BLaER1 treated with 17β-estradiol and CSF1 and Interleukin-3, amounts not matched to agents 10 nM and 100 nM (cell line): ENCODE measurements around the gene POLE2.

ENCODE experiments used
- H3K27ac ChIP-seq, 11 experiments: shearing (Covaris generic); formaldehyde crosslinking; 2 replicates each; pipeline ENCODE4 v1.8.1; 2022
- H3K27me3 ChIP-seq, 11 experiments: shearing (Covaris generic); formaldehyde crosslinking; 2 replicates each; pipeline ENCODE4 v1.8.1; 2022
- H3K36me3 ChIP-seq, 11 experiments: shearing (Covaris generic); formaldehyde crosslinking; 2 replicates each; pipeline ENCODE4 v1.8.1; 2022
- H3K4me1 ChIP-seq, 10 experiments: shearing (Covaris generic); formaldehyde crosslinking; 2 replicates each; pipeline ENCODE4 v1.8.1; 2022
- H3K4me2 ChIP-seq, 11 experiments: shearing (Covaris generic); formaldehyde crosslinking; 2 replicates each; pipeline ENCODE4 v1.8.1; 2022
- H3K4me3 ChIP-seq, 10 experiments: shearing (Covaris generic); formaldehyde crosslinking; 2 replicates each; pipeline ENCODE4 v1.8.1; 2022
- H3K9ac ChIP-seq, 11 experiments: shearing (Covaris generic); formaldehyde crosslinking; 2 replicates each; pipeline ENCODE4 v1.8.1; 2022
- H3K9me3 ChIP-seq, 11 experiments: shearing (Covaris generic); formaldehyde crosslinking; replicated peaks in 1 of 11; 2 replicates each; pipeline ENCODE4 v1.8.1; 2022
- H4K20me1 ChIP-seq, 11 experiments: shearing (Covaris generic); formaldehyde crosslinking; 2 replicates each; pipeline ENCODE4 v1.8.1; 2022
- Cebpa-rat ChIP-seq, 11 experiments: shearing (Covaris generic); IDR thresholded peaks; 2 replicates each; pipeline ENCODE4 v1.8.1; 2022

The POLE2 gene

DNA sequence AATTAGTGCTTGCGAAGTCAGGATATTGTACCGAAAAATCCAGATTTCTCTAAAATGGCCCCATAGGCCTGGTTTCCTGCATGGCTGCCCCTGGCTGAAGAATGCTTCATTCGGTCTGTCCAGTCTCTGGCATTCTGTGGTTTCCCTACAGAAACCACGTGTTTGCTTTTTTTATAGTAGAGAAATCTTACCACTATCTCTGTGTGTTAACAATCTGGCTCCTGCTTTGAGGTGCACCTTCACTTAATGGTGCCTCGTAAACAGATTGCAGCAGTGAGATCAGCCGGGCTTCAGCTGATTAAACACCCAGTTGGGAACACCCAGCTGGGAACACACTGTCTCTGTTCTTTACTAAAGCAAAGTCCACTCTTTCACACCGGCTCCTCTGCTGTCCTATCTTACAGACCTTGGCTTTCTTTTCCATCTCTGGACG, 46.3 kb downstream of the POLE2 start:
- Histone ChIP-seq H3K4me3 (no peak overlapping the region), H3K9me3 (no peaks in the 10 kb centered on the region), H3K4me2 (peak overlapping the region; percentile 18 to 65 (median 46)), H3K27me3 (no peaks in the 10 kb centered on the region), H3K4me1 (peaks cover 14 to 41% (median 26%) of the 10 kb centered on the region in 10 experiments), H3K9ac (peak overlapping the region in 2 of 11 experiments; percentile 21 to 25; a peak in 3 of 22 replicates), H3K27ac (peak overlapping the region in 1 of 11 experiments; percentile 5; a peak in 1 of 22 replicates), H3K36me3 (peaks cover 41 to 89% (median 70%) of the 10 kb centered on the region in 11 experiments), H4K20me1 (peaks cover 9 to 82% (median 55%) of the 10 kb centered on the region in 11 experiments; a peak in 17 of 22 replicates)
- no peak for TF ChIP-seq Cebpa-rat (IDR thresholded peaks at IDR 0.05)

DNA sequence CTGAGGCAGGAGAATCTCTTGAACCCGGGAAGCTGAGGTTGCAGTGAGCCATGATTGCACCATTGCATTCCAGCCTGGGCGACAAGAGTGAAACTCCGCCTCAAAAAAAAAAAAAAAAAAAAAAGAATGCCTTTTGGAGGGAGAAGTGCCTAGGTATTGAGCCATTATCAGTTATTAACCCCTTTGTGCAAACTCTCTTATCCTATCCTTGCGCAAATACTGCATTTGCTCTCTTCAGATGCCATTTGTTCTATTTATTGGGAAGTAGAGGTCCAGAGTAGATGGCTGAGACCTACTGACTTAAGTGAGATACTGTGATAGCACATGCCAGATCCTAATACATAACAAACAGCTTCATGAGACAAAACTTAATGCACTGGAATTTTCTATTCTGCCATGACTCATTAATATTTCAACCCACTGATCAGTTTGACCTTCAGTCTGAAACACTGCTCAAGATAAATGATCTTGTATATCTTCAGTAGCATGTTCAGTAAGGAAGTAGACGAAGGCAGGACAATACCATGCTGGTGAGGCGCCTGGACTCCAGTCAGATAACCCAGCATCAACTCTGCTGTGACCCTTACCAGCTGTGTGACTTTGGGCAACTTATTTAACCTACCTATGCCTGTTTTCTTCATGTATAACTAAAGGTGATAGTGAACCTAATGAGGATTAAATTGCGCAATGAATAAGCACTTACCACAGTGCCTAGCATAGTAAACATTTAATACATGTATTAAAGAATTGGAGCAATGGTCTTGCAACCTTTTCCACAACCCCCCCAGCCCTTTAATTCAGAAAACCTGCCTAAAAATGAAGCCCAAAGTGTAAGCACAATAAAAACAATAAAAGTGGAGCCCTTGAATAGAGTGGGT, 47.2 kb downstream of the POLE2 start:
- Histone ChIP-seq H3K4me3 (no peak overlapping the region), H3K27me3 (no peaks in the 10 kb centered on the region), H3K4me1 (peaks cover 23 to 50% (median 36%) of the 10 kb centered on the region in 10 experiments), H3K36me3 (peaks cover 40 to 87% (median 70%) of the 10 kb centered on the region in 11 experiments), H3K9ac (no peak overlapping the region), H3K4me2 (peak overlapping the region; percentile 4 to 65 (median 46); a peak in 21 of 22 replicates), H3K27ac (0 out of 22 replicates have a peak overlapping the region, but pooled peaks of 1 of the 11 experiments have one; percentile 5), H3K9me3 (no peaks in the 10 kb centered on the region), H4K20me1 (peaks cover 13 to 82% (median 56%) of the 10 kb centered on the region in 11 experiments; a peak in 20 of 22 replicates)
- TF ChIP-seq Cebpa-rat (IDR thresholded peaks at IDR 0.05), result peak in 8 of 11 experiments; percentile 40 to 90 (median 77); a peak in 15 of 22 replicates

DNA sequence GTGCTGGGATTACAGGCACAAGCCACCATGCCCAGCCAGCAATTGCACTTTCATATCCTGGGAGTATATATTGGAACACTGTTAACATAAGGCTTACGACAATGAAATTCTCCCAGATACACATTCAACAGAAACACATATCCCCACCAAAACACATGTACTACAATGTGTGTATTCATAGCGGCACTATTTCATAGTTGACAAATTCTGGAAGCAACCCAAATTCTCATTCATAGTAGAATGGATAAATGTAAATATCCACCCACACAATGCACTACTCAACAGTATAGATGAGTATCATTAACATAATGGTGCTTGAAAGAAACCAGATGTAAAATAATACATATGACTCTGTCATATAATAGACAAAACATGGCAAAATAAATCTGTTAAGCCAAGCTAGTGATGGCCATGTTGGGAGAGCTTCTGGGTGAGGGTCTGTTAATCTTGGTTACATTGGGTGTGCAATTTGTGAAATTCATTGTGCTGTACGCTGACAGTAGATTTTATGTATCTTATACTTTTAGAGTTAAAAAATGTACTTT, 50.4 kb downstream of the POLE2 start:
- peaks cover 35 to 66% (median 50%) of the 10 kb centered on the region in 11 experiments for H3K36me3 ChIP-seq
- no peak for TF ChIP-seq Cebpa-rat (IDR thresholded peaks at IDR 0.05)

DNA sequence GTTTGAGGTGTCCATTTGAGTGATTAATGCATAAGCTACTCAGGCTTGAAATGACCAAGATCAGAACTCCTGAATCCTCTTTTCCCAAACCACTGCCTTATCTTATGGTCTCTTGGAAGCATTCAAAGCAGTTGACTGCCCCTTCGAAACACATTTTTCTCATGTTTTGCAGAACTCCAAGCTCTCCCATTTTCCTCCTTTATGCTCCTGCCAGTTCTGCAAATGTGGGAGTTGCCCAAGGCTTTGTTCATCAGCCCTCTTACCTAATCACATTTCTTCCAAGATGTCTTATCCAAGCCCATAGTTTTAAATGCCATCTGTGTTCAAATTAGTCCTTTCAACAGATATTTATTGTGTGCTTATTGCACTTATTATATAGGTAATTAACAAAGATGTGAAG, 51.1 kb downstream of the POLE2 start:
- H3K27ac ChIP-seq, result no peak overlapping the region
- H3K4me1 ChIP-seq, result peaks cover 27 to 55% (median 39%) of the 10 kb centered on the region in 10 experiments
- peaks cover 16 to 75% (median 57%) of the 10 kb centered on the region in 11 experiments; a peak in 19 of 22 replicates for H4K20me1 ChIP-seq
- H3K9ac ChIP-seq, result 0 out of 22 replicates have a peak overlapping the region, but pooled peaks of 1 of the 11 experiments have one; percentile 12
- TF ChIP-seq Cebpa-rat (IDR thresholded peaks at IDR 0.05), result no peak
- 0 out of 20 replicates have a peak overlapping the region, but pooled peaks of 1 of the 10 experiments have one; percentile 95 for H3K4me3 ChIP-seq
- peak overlapping the region; percentile 76 to 95 (median 89) for H3K4me2 ChIP-seq
- H3K36me3 ChIP-seq, result peaks cover 35 to 59% (median 50%) of the 10 kb centered on the region in 11 experiments
- H3K27me3 ChIP-seq, result no peaks in the 10 kb centered on the region
- H3K9me3 ChIP-seq, result no peaks in the 10 kb centered on the region

More for the DNA sequence above, 50.4 kb downstream of the POLE2 start:
- Histone ChIP-seq H4K20me1 (peaks cover 10 to 75% (median 58%) of the 10 kb centered on the region in 11 experiments; a peak in 19 of 22 replicates), H3K4me3 (no peak overlapping the region), H3K4me2 (peak overlapping the region in 7 of 11 experiments; percentile 76 to 95 (median 89); a peak in 7 of 22 replicates), H3K9ac (no peak overlapping the region), H3K4me1 (peaks cover 25 to 51% (median 37%) of the 10 kb centered on the region in 10 experiments), H3K27me3 (no peaks in the 10 kb centered on the region), H3K9me3 (no peaks in the 10 kb centered on the region), H3K27ac (no peak overlapping the region)

DNA sequence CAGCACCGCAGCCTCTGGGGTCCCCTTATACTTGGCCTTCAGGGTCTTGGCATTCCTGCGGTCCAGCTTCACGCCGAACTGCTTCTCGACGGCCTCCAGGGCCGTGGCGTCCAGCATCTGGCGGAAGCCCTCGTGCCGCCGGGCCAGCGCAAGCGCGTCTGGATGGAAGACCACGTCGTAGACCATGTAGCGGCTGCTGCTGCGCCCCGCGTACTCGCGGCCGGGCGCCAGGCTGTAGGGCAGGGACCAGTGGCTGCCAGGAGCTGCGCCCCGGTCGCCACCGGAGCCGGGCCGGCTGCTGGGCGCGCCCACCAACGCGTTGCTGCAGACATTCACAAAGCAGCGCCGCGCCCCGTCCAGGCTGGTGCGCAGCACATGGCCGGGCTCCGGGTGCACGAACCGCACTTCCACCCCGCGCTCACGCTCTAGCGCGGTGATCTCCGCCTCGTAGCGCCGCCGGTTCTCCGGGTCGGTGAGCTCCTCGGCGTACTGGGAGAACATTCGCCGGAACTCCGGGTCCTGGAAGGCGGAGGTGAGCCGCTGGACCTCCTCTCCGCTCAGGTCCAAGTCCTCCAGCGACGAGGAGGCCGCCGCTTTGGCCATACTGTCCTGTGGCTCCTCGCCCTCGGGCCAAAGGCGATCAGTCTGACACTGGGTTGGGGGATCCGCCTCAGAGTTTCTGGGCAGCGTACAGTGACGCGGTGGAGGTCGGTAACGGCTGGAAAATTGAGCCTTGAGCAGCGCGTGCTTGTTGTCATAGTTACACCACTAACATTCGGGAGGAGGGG, 53.3 kb downstream of the POLE2 start, which contains the start of gene DNAAF2:
Gene DNAAF2 (minus strand): TSS at position 698 of the 788 bp plus-strand sequence. CDS start 95 bp downstream, at position 603.
- Histone ChIP-seq H3K9ac (peak within 1 kb of the TSS; percentile 90 to 97 (median 96)), H3K4me2 (peak within 1 kb of the TSS; percentile 76 to 95 (median 89)), H3K4me3 (peak within 1 kb of the TSS; percentile 77 to 99 (median 94)), H3K36me3 (peaks cover 29 to 50% (median 37%) of the 10 kb centered on the region in 11 experiments), H3K27me3 (no peaks in the 10 kb centered on the region), H3K9me3 (no peaks in the 10 kb centered on the region), H3K27ac (peak within 1 kb of the TSS; percentile 90 to 97 (median 96)), H4K20me1 (peaks cover 23 to 75% (median 56%) of the 10 kb centered on the region in 11 experiments; a peak in 20 of 22 replicates), H3K4me1 (peaks cover 30 to 56% (median 41%) of the 10 kb centered on the region in 10 experiments)
- TF ChIP-seq Cebpa-rat (IDR thresholded peaks at IDR 0.05), result no peak

DNA sequence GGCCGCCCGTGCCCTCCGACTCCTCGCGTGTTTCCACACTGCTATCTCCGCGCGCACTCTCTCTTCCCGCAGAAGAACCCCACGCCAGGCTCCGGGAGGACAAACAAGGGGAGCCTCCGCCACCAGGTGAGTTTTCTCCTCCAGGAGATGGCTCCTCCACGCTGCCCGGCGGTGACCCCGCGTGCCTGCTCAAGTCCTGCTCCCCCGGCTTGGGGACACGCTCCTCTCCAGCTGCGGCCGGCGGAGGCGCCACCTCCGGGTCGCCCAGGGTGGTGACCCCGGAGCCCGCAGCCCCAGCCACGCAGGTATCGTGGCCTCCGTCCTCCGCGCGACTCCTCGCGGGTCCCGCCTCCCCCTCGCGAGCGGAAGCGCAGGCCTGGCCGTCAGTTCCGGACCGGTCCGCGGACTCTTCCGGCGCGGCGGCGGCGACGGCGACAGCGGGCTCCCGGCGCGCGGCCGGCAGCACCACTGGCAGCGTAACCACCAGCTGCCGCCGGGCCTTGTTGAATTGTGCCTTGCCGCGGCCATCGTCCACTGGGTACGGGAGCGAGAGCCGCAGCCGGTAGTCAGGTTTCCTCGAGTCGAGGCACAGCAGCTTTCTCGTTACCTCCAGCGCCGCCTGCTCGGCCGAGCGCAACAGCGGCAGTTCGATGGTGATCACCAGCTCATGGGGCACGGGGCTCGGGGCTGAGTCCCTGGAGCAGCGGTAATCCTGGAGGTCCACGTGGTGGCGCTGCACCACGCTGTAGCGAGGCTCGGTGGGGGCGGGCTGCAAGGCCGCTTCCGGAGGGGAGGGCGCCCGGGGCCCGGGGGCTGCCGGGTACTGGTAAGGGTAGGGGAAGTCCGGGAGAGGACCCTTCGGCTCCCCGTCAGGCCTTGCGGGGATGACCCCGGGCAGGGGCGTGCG, 54.1 kb downstream of the POLE2 start:
- H3K4me3 ChIP-seq, result peak overlapping the region; percentile 77 to 99 (median 94)
- no peak for TF ChIP-seq Cebpa-rat (IDR thresholded peaks at IDR 0.05)
- peak overlapping the region; percentile 90 to 97 (median 96) for H3K9ac ChIP-seq
- H3K9me3 ChIP-seq, result no peaks in the 10 kb centered on the region
- H3K27me3 ChIP-seq, result no peaks in the 10 kb centered on the region
- H3K4me1 ChIP-seq, result peaks cover 39 to 64% (median 50%) of the 10 kb centered on the region in 10 experiments
- peaks cover 27 to 75% (median 60%) of the 10 kb centered on the region in 11 experiments; a peak in 21 of 22 replicates for H4K20me1 ChIP-seq
- H3K36me3 ChIP-seq, result peaks cover 24 to 50% (median 30%) of the 10 kb centered on the region in 11 experiments
- H3K4me2 ChIP-seq, result peak overlapping the region; percentile 76 to 95 (median 89)
- H3K27ac ChIP-seq, result peak overlapping the region; percentile 90 to 97 (median 96)
